Measurements from ENCODE around the gene CNPY1. TPM values are rescaled to one million over a fixed set of nuclear protein-coding genes. Genes with fewer than 3 reads are reported as not detected.

The CNPY1 gene
- total and polyA plus RNA-seq, 9 of the 15 experiments (the other 6 are each of a cell fraction or from before 2014, with no cell fraction given): not detected

DNA sequence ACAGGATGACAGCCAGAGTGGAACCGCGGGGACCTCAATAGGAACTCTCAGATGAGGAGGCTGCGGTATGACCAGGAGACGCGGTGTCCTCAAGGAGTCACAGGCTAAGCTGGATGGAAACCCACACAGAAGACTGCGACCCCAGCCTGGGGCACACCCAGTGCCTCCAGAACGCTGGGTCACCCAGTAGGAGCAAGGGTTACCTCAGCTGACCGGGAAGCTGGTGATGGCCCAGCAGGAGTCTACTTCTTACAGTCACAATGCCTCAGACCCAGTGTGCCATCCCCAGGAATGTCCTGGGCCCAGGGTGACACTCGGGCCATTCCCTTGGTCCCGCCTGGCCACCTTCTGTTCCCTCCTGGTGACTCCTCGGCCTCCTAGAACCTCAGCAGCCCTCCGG lies 29.9 kb downstream of the CNPY1 start:
- intact Hi-C loops (cut with micrococcal nuclease) (no loop called here), in situ Hi-C loops (cut with MboI) (no loop called here)
- WGBS (ENCODE audit: insufficient coverage, low coverage, missing lambda C conversion rate): 1% methylated on average over 12 of the region's 12 CpGs
- POLR2A ChIA-PET: no interaction called here
- Histone ChIP-seq H3K9me1 (ENCODE audit: control insufficient read depth, insufficient read depth, low read length) (no peaks in the 10 kb centered on the region), H3K36me3 (ENCODE audit: control insufficient read depth, insufficient read depth, low read length) (no peaks in the 10 kb centered on the region), H3K9ac (ENCODE audit: insufficient read depth in 1 of 2, low read depth in 2 of 2, low read length in 2 of 2) (no peak overlapping the region; a peak in 1 of 4 replicates), H3K4me1 (replicated peaks in 1 of 2; ENCODE audit: control insufficient read depth in 2 of 2, insufficient read depth in 2 of 2, low read length in 2 of 2) (no peaks in the 10 kb centered on the region), H3K27me3 (ENCODE audit: control insufficient read depth in 2 of 2, insufficient read depth in 2 of 2, low read length in 2 of 2) (peaks cover 54 to 73% of the 10 kb centered on the region in 2 experiments), H3K9me3 (replicated peaks; ENCODE audit: control insufficient read depth, insufficient read depth, low read depth, low read length) (no peaks in the 10 kb centered on the region), H2AFZ (ENCODE audit: low read depth, low read length) (no peak overlapping the region), H3K4me3 (no peak overlapping the region), H3K4me2 (ENCODE audit: insufficient read depth, low read length) (no peak overlapping the region), H3K27ac (ENCODE audit: extremely low read depth, low read depth, low read length) (no peak overlapping the region), H4K20me1 (replicated peaks; ENCODE audit: control insufficient read depth, insufficient read depth, low read length) (peaks cover 7% of the 10 kb centered on the region; the same call in 1 of the 2 replicates), H3K79me2 (ENCODE audit: control insufficient read depth, insufficient read depth, low read length) (no peaks in the 10 kb centered on the region)
- no peak for FAIRE-seq
- CTCF ChIA-PET (ENCODE audit: low intra/inter-chr PET ratio): no interaction called here
- no TSS peak for BruUV-seq (replicated peaks)
- no peak for DNase-seq (ENCODE audit: extremely low read depth in 1 of 4, low spot score in 3 of 4)
- no peak for TF ChIP-seq EP400 (IDR thresholded peaks at IDR 0.05)
- TF ChIP-seq, protein P1, sequence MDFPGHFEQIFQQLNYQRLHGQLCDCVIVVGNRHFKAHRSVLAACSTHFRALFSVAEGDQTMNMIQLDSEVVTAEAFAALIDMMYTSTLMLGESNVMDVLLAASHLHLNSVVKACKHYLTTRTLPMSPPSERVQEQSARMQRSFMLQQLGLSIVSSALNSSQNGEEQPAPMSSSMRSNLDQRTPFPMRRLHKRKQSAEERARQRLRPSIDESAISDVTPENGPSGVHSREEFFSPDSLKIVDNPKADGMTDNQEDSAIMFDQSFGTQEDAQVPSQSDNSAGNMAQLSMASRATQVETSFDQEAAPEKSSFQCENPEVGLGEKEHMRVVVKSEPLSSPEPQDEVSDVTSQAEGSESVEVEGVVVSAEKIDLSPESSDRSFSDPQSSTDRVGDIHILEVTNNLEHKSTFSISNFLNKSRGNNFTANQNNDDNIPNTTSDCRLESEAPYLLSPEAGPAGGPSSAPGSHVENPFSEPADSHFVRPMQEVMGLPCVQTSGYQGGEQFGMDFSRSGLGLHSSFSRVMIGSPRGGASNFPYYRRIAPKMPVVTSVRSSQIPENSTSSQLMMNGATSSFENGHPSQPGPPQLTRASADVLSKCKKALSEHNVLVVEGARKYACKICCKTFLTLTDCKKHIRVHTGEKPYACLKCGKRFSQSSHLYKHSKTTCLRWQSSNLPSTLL (IDR thresholded peaks at IDR 0.05): no peak
- no peak for TF ChIP-seq POLR2H (tag; IDR thresholded peaks at IDR 0.05; ENCODE audit: low read depth)
- TF ChIP-seq, protein P2, sequence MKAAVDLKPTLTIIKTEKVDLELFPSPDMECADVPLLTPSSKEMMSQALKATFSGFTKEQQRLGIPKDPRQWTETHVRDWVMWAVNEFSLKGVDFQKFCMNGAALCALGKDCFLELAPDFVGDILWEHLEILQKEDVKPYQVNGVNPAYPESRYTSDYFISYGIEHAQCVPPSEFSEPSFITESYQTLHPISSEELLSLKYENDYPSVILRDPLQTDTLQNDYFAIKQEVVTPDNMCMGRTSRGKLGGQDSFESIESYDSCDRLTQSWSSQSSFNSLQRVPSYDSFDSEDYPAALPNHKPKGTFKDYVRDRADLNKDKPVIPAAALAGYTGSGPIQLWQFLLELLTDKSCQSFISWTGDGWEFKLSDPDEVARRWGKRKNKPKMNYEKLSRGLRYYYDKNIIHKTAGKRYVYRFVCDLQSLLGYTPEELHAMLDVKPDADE (conservative IDR thresholded peaks at IDR 0.05; ENCODE audit: control insufficient read depth, low read depth, low read length): no peak
- TF ChIP-seq ZEB2 (IDR thresholded peaks at IDR 0.05): no peak
- TF ChIP-seq, protein P3, sequence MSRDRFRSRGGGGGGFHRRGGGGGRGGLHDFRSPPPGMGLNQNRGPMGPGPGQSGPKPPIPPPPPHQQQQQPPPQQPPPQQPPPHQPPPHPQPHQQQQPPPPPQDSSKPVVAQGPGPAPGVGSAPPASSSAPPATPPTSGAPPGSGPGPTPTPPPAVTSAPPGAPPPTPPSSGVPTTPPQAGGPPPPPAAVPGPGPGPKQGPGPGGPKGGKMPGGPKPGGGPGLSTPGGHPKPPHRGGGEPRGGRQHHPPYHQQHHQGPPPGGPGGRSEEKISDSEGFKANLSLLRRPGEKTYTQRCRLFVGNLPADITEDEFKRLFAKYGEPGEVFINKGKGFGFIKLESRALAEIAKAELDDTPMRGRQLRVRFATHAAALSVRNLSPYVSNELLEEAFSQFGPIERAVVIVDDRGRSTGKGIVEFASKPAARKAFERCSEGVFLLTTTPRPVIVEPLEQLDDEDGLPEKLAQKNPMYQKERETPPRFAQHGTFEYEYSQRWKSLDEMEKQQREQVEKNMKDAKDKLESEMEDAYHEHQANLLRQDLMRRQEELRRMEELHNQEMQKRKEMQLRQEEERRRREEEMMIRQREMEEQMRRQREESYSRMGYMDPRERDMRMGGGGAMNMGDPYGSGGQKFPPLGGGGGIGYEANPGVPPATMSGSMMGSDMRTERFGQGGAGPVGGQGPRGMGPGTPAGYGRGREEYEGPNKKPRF (IDR thresholded peaks at IDR 0.05; ENCODE audit: low read depth, low read length): no peak
- no peak for ATAC-seq

Measured in K562 (cell line).